Subcutaneous abdominal adipose tissue (tissue), 5 donors: ENCODE measurements around the gene TMEM222.

ENCODE experiments used
- H3K27ac ChIP-seq: one replicate; pipeline ENCODE4 v1.7.0; 2013; ENCODE audit warnings: low read depth, mild to moderate bottlenecking, inconsistent platforms, low read length, moderate library complexity
- H3K27me3 ChIP-seq, 5 donors: one replicate each; pipeline ENCODE4 v1.7.0; 2013; ENCODE audit warnings: low read length in 5 of 5, inconsistent platforms in 1 of 5; ENCODE audit not compliant: control insufficient read depth in 5 of 5, insufficient read depth in 4 of 5
- H3K36me3 ChIP-seq, 5 donors: one replicate each; pipeline ENCODE4 v1.7.0; 2013; ENCODE audit warnings: low read length in 5 of 5; ENCODE audit not compliant: control insufficient read depth in 5 of 5, insufficient read depth in 5 of 5
- H3K4me1 ChIP-seq, 5 donors: one replicate each; pipeline ENCODE4 v1.7.0; 2013; ENCODE audit warnings: low read length in 5 of 5, mild to moderate bottlenecking in 3 of 5, moderate library complexity in 1 of 5; ENCODE audit not compliant: control insufficient read depth in 5 of 5, insufficient read depth in 5 of 5
- H3K4me3 ChIP-seq, 5 donors: one replicate each; pipeline ENCODE4 v1.7.0; 2013; ENCODE audit warnings: low read length in 5 of 5, low read depth in 1 of 5
- H3K9ac ChIP-seq, 5 donors: one replicate each; pipeline ENCODE4 v1.7.0; 2013; ENCODE audit warnings: low read length in 5 of 5, mild to moderate bottlenecking in 4 of 5, moderate library complexity in 3 of 5
- H3K9me3 ChIP-seq, 5 donors: one replicate each; pipeline ENCODE4 v1.7.0; 2013; ENCODE audit warnings: low read length in 5 of 5; ENCODE audit not compliant: control insufficient read depth in 5 of 5
- donor health status: healthy.
- donor health status: healthy.
- donor health status: healthy.
- donor health status: healthy.
- donor health status: healthy.

The TMEM222 gene

GRCh38 chr1:27325286-27325685 lies 3.3 kb downstream of the TMEM222 start:
- Histone ChIP-seq H3K9ac (no peak overlapping the region), H3K36me3 (peaks cover 0 to 38% (median 28%) of the 10 kb centered on the region in 5 donors), H3K27me3 (no peaks in the 10 kb centered on the region), H3K27ac (no peak overlapping the region), H3K4me3 (no peak overlapping the region), H3K4me1 (peaks cover 5 to 35% (median 25%) of the 10 kb centered on the region in 5 donors), H3K9me3 (no peaks in the 10 kb centered on the region)

GRCh38 chr1:27327964-27328363 lies 6.0 kb downstream of the TMEM222 start:
- peaks cover 0 to 61% (median 50%) of the 10 kb centered on the region in 5 donors for H3K36me3 ChIP-seq
- peak overlapping the region in 1 of 5 donors; percentile 53 for H3K9ac ChIP-seq

GRCh38 chr1:27330786-27331185 lies 8.8 kb downstream of the TMEM222 start:
- Histone ChIP-seq H3K27me3 (no peaks in the 10 kb centered on the region), H3K27ac (no peak overlapping the region), H3K36me3 (peaks cover 0 to 73% (median 63%) of the 10 kb centered on the region in 5 donors), H3K9me3 (no peaks in the 10 kb centered on the region), H3K4me3 (no peak overlapping the region), H3K9ac (no peak overlapping the region), H3K4me1 (peaks cover 2 to 22% (median 5%) of the 10 kb centered on the region in 5 donors)

More at GRCh38 chr1:27327964-27328363, 6.0 kb downstream of the TMEM222 start:
- no peak overlapping the region for H3K4me3 ChIP-seq
- H3K27ac ChIP-seq = no peak overlapping the region
- peaks cover 5 to 35% (median 16%) of the 10 kb centered on the region in 5 donors for H3K4me1 ChIP-seq
- H3K27me3 ChIP-seq = no peaks in the 10 kb centered on the region
- H3K9me3 ChIP-seq = no peaks in the 10 kb centered on the region

GRCh38 chr1:27331426-27331825 lies 9.5 kb downstream of the TMEM222 start:
- no peak overlapping the region for H3K9ac ChIP-seq
- H3K27ac ChIP-seq = no peak overlapping the region
- no peak overlapping the region for H3K4me3 ChIP-seq
- H3K36me3 ChIP-seq = peaks cover 0 to 75% (median 67%) of the 10 kb centered on the region in 5 donors
- H3K9me3 ChIP-seq = no peaks in the 10 kb centered on the region
- no peaks in the 10 kb centered on the region for H3K27me3 ChIP-seq
- H3K4me1 ChIP-seq = peaks cover 2 to 19% (median 5%) of the 10 kb centered on the region in 5 donors

- Histone ChIP-seq H3K36me3 (peaks cover 0 to 80% (median 69%) of the 10 kb centered on the region in 5 donors), H3K4me3 (no peak overlapping the region), H3K27ac (no peak overlapping the region), H3K27me3 (no peaks in the 10 kb centered on the region), H3K9me3 (no peaks in the 10 kb centered on the region), H3K4me1 (peaks cover 0 to 14% (median 5%) of the 10 kb centered on the region in 5 donors), H3K9ac (peak overlapping the region in 1 of 5 donors; percentile 9)
Measured at GRCh38 chr1:27331922-27332321, 10.0 kb downstream of the TMEM222 start.

GRCh38 chr1:27332536-27333281 lies 10.7 kb downstream of the TMEM222 start:
- Histone ChIP-seq H3K4me1 (peaks cover 0 to 12% (median 4%) of the 10 kb centered on the region in 5 donors), H3K36me3 (peaks cover 0 to 78% (median 70%) of the 10 kb centered on the region in 5 donors), H3K9me3 (no peaks in the 10 kb centered on the region), H3K27ac (no peak overlapping the region), H3K27me3 (no peaks in the 10 kb centered on the region), H3K4me3 (no peak overlapping the region), H3K9ac (peak overlapping the region in 2 of 5 donors; percentile 8 to 9)

- Histone ChIP-seq H3K9me3 (no peaks in the 10 kb centered on the region), H3K36me3 (peaks cover 0 to 71% (median 66%) of the 10 kb centered on the region in 5 donors), H3K4me3 (no peak overlapping the region), H3K27ac (no peak overlapping the region), H3K4me1 (peaks cover 0 to 7% (median 0%) of the 10 kb centered on the region in 5 donors), H3K9ac (no peak overlapping the region), H3K27me3 (no peaks in the 10 kb centered on the region)
Measured at GRCh38 chr1:27333717-27334279, 11.8 kb downstream of the TMEM222 start.

GRCh38 chr1:27335506-27336422 lies 13.8 kb downstream of the TMEM222 start:
- Histone ChIP-seq H3K27ac (no peak overlapping the region), H3K27me3 (no peaks in the 10 kb centered on the region), H3K4me3 (no peak overlapping the region), H3K9ac (no peak overlapping the region), H3K9me3 (no peaks in the 10 kb centered on the region), H3K36me3 (peaks cover 0 to 68% (median 63%) of the 10 kb centered on the region in 5 donors), H3K4me1 (peaks cover 0 to 9% (median 0%) of the 10 kb centered on the region in 5 donors)

- no peak overlapping the region for H3K9ac ChIP-seq
- H3K27ac ChIP-seq = no peak overlapping the region
- peaks cover 0 to 3% (median 0%) of the 10 kb centered on the region in 5 donors for H3K27me3 ChIP-seq
- peaks cover 0 to 12% (median 0%) of the 10 kb centered on the region in 5 donors for H3K4me1 ChIP-seq
- peaks cover 0 to 59% (median 54%) of the 10 kb centered on the region in 5 donors for H3K36me3 ChIP-seq
- H3K4me3 ChIP-seq = no peak overlapping the region
- H3K9me3 ChIP-seq = no peaks in the 10 kb centered on the region
Measured at GRCh38 chr1:27336756-27337155, 14.8 kb downstream of the TMEM222 start.
